Effector CD8-positive, alpha-beta T cell (primary cell): ENCODE data around the gene MYL12A.
"Not testable (repeated sequence)": the region's sequence is repeated elsewhere in the genome, so short reads cannot be mapped to it uniquely, and the experiment has no call there.

Experiments used
- DNase-seq: peaks from one replicate; lab custom pipeline; 2025; lab: John Stamatoyannopoulos, UW
- total RNA-seq, 4 experiments: gene quantifications; one replicate each; lab custom pipeline; 2026; lab: John Stamatoyannopoulos, UW

Gene MYL12A
- total RNA-seq, result 172 to 237 (median 194) reads per million in 4 experiments

GRCh38 chr18:3247240-3248061 is at the start of gene MYL12A:
MYL12A (plus strand) TSS chr18:3247801; CDS start chr18:3253248, 5,447 bp downstream.
- peak; percentile 87 for DNase-seq

- not testable (repeated sequence) for DNase-seq
Measured at GRCh38 chr18:3198260-3198860, 49.2 kb upstream of the MYL12A start.

GRCh38 chr18:3199942-3200645 is 47.5 kb upstream of the MYL12A start:
- no peak for DNase-seq

- no peak for DNase-seq
Measured at GRCh38 chr18:3205239-3205638, 42.4 kb upstream of the MYL12A start.

GRCh38 chr18:3207565-3207964 is 40.0 kb upstream of the MYL12A start:
- no peak for DNase-seq

GRCh38 chr18:3209859-3210569 is 37.6 kb upstream of the MYL12A start:
- DNase-seq, result no peak

GRCh38 chr18:3211236-3211992 is 36.2 kb upstream of the MYL12A start:
- DNase-seq, result no peak

- no peak for DNase-seq
Measured at GRCh38 chr18:3212657-3213056, 34.9 kb upstream of the MYL12A start.

- DNase-seq, result no peak
Measured at GRCh38 chr18:3213300-3214059, 34.1 kb upstream of the MYL12A start.

- no peak for DNase-seq
Measured at GRCh38 chr18:3214855-3215637, 32.6 kb upstream of the MYL12A start.

GRCh38 chr18:3216987-3217386 is 30.6 kb upstream of the MYL12A start:
- DNase-seq, result no peak

GRCh38 chr18:3217948-3218647 is 29.5 kb upstream of the MYL12A start:
- DNase-seq, result no peak

GRCh38 chr18:3218819-3219218 is 28.8 kb upstream of the MYL12A start:
- no peak for DNase-seq

- no peak for DNase-seq
Measured at GRCh38 chr18:3219241-3219630, 28.4 kb upstream of the MYL12A start.

GRCh38 chr18:3219631-3220335 is 27.8 kb upstream of the MYL12A start, which contains the start of gene MYOM1:
MYOM1 (minus strand) TSS chr18:3219968; CDS start chr18:3215223, 4,745 bp downstream.
- DNase-seq, result no peak

- not testable (repeated sequence) for DNase-seq
Measured at GRCh38 chr18:3220868-3221267, 26.7 kb upstream of the MYL12A start.

- no peak for DNase-seq
Measured at GRCh38 chr18:3221496-3221895, 26.1 kb upstream of the MYL12A start.

GRCh38 chr18:3223356-3223755 is 24.2 kb upstream of the MYL12A start:
- DNase-seq, result no peak
